Measurements from ENCODE around the gene IGLL5.

- TF ChIP-seq CTCF (IDR thresholded peaks at IDR 0.05): no peak
- TF ChIP-seq POLR2A (IDR thresholded peaks at IDR 0.05): no peak
Measured at GRCh38 chr22:22923379-22923778, 35.8 kb downstream of the IGLL5 start.

Data from uterus (tissue), 2 donors.